ACHN (cell line): ENCODE measurements around the gene PTBP1.

Experiments used
- DNase-seq: peaks from one replicate; pipeline ENCODE4 v3.0.0-alpha.2; 2015
- in situ Hi-C: cut with HindIII; loops from 2 replicates; pipeline ENCODE4 v1.10.0; 2017; ENCODE audit warnings: low sequenced_read_pairs, low pct_ligation_motif_present, low pct_unique_long_range_greater_than_20kb

Gene PTBP1

GRCh38 chr19:792306-792885 is 4.9 kb upstream of the PTBP1 start:
- DNase-seq: no peak

DNA sequence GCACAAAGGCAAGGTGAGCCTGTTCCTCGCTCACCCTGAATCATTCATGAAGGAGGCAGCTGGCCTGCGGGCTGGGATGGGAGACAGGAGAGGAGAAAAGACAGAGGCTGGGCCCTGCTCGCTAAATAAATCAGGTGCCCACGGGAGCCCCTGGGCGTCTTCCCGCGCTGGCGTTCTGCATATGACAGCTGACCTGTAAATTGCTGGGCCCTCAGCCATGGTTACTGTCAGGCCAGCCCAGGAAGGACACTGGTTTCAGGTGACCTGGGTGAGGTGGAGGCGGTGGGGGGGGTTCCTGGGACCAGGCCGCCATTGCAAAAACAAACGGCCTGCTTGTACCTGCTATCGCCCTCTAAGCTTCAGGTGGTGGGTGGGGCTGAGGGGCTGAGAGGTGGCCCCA is 3.4 kb upstream of the PTBP1 start:
- in situ Hi-C loops: no loop called here
- DNase-seq: no peak

More at GRCh38 chr19:792306-792885, 4.9 kb upstream of the PTBP1 start:
- in situ Hi-C loops: no loop called here

GRCh38 chr19:795073-795611 is 2.1 kb upstream of the PTBP1 start:
- in situ Hi-C loops: no loop called here

DNA sequence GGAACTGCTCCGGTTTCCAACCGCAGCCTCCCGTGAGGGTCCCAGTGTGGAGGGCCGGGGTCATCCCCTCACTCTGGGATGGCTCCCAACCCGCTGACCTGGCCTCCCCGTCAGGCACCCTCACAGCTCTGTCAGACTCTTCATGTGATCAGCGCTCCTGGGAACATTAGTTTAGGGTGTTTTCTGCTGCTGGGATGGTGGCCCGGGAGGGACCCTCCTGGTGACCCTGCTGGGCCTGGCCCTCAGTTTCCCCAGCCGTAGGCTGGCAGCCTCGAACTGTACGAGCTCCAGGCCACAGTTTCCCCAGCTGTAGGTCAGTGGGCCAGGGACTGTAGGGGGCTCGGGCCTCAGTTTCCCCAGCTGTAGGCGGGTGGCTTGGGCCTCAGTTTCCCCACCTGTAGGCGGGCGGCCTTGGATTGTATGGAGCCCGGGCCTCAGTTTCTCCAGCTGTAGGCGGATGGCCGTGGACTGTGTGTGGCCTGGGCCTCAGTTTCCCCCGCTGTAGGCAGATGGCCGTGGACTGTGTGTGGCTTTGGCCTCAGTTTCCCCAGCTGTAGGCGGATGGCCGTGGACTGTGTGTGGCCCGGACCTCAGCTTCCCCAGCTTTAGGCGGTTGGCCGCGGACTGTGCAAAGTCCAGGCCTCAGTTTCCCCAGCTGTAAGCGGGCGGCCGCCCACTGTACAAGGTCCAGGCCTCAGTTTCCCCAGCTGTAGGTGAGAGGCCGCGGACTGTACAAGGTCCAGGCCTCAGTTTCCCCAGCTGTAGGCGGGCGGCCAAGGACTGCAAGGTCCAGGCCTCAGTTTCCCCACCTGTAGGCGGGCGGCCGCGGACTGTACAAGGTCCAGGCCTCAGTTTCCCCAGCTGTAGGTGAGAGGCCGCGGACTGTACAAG is 1.3 kb upstream of the PTBP1 start:
- in situ Hi-C loops: no loop called here
- no peak for DNase-seq

More at GRCh38 chr19:795073-795611, 2.1 kb upstream of the PTBP1 start:
- DNase-seq: no peak

DNA sequence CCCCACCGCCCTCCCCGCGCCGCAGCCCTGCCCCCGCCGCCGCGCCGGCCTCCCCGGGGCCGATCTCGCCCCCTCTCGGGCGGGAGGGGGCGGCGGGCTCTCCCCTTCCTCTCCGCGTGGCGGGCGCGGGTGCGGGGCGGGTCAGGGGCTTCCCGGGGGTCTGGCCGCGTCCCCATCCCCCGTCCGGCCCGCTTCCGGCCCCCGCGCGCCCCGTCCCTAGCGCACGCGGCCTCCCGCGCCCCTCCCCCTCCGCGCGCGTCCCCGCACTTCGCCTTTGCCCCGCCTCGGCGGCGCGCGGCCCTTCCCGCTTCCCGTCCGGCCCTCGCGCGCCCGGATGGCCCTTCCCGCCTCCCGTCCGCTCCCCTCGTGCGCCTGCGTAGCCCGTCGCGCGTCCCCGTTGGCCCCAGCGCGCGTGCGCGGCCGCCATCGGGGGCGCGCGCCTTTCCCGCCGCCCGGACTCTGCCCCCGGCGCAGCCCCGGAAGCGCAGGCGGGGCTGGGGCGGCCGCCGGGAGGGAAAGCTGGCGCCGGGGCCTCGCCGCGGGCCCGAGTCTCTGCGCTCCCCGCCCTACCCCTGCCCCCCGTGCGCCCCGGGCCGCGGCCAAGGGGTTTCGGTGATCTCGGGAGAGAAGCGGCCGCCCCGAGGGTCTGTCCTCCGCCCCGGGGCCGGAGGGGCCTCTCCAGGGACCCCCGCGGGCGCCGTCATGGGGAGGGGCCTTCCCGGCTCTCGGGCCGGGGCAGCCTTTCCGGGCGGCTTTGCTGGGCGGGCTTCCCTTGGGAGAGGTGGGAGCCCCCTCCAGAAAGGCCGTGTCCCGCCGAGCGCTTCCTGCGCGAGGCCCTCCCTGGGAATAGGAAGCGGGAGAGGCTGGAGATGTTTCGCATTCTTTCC is 519 bp downstream of the PTBP1 start:
- in situ Hi-C loops: no loop called here
- DNase-seq: peak; percentile 87

DNA sequence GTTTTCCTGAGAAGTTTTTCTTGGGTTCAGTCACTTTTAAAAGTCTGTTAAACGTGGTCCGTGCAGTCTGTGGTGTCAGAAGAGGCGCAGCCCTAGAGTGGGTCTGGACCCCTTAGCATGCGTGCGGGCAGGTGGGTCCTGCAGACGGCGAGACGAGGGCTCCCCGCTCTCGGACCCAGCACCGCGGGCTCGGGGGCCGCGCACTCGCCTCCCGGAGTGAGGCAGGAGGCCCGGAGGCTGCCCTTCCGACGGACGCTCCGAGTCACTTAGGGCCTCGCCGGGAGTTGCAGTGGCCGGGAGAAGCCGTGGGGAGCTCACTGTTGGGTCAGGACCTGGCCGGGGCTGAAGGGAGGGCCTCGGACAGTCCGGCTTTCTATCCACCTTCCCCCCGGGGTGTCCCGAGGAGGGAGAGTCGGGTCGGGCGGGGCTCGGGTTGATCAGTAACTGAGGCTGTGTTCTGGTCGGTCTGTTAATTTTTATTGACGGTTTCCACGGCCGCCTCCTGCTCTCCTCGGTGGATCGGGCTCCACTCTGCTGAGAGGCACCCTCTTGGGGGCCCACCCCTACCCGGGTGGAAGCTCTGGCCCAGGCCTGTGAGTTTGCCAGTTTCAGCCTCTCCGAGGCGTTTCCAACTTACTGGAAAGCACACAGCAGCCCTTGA is 1.3 kb downstream of the PTBP1 start:
- peak; percentile 78 for DNase-seq
- in situ Hi-C loops: no loop called here

GRCh38 chr19:799076-799881 is 2.0 kb downstream of the PTBP1 start:
- DNase-seq: peak; percentile 33
- in situ Hi-C loops: no loop called here

GRCh38 chr19:800360-801029 is 3.2 kb downstream of the PTBP1 start:
- in situ Hi-C loops: no loop called here
- DNase-seq: no peak

DNA sequence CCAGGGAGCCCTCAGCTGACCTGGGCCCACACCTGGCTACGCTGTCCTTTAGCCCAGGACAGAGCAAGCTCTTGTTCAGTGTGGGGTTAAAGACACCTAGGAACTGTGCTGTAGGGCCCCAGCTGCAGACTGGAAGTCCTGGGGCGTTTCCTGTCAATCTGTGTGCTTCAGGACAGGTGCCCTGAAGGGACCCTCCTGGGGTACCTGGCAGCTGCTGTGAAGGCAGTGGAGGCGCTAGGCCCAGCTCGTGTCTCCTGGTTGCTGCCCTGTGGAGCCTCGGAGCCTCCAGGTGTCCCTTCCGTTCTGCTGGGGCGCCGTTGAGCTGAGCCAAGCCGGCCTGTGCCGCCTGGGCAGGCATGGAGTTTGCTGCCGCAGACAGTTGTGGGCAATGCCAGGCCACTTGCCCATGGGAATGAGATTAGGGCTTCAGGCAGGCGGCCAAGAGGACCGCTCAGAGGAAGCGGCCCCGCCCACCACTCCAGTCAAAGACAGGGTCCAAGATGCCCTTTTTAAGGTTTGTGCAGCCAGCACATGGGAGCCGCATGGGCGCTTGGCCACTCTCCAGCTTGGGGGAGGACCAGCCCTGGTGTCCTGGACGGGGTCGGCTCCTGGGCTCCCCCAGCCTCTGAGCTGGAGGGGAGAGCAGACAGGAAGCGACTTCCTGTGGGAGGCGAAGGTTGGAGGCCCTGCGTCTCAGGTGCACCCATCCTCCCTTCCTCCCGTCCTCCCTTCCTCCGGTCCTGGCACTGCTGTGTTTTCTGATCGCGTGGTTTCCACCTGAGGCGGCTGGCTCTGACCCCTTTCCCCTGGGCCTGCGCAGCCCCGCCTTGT is 4.0 kb downstream of the PTBP1 start:
- DNase-seq: no peak
- in situ Hi-C loops: no loop called here

- no peak for DNase-seq
Observed at GRCh38 chr19:801861-802497, 4.7 kb downstream of the PTBP1 start.

GRCh38 chr19:802498-803098 is 5.3 kb downstream of the PTBP1 start:
- in situ Hi-C loops: no loop called here
- DNase-seq: no peak

More at GRCh38 chr19:801861-802497, 4.7 kb downstream of the PTBP1 start:
- in situ Hi-C loops: no loop called here

DNA sequence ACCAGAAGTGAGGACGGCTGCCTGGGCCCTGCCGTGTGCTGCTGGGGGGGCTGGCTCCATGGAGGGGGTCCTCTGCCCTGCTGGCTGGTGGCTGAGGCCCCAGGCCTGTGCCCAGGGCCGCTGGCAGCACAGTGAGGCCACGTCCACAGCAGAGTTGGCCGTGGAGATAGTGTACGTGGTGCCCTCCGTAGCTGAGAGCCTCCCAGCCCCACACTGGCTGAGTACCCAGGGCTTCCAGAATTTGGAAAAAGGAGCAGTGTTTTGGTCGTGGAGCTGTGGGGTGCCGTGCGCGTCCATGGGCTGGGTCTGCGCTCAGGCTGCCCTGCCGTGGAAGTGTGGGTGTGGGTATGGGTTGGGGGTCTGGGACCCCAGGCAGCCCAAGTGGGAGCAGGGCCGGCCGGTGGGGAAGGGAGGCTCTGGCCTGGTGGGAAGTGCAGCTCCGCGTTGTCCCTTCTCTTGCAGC is 5.9 kb downstream of the PTBP1 start:
- in situ Hi-C loops: no loop called here
- no peak for DNase-seq

- in situ Hi-C loops: no loop called here
- DNase-seq: no peak
Observed at GRCh38 chr19:803686-804418, 6.6 kb downstream of the PTBP1 start.

GRCh38 chr19:804419-805165 is 7.3 kb downstream of the PTBP1 start:
- in situ Hi-C loops: no loop called here
- DNase-seq: no peak
